WI38 (cell line): ENCODE measurements around the gene ZNF783.
"Not testable (repeated sequence)": the region's sequence is repeated elsewhere in the genome, so short reads cannot be mapped to it uniquely, and the experiment has no call there.

ENCODE experiments used
- H3K4me3 ChIP-seq: 2 replicates; pipeline ENCODE4 v1.5.1; 2011; ENCODE audit warnings: low read depth, mild to moderate bottlenecking, control low read depth, low read length
- CTCF ChIP-seq: IDR thresholded peaks from 2 replicates; pipeline ENCODE4 v1.5.1; 2012; ENCODE audit warnings: low read depth, mild to moderate bottlenecking, control low read depth, low read length

ZNF783 gene

GRCh38 chr7:149254181-149254858 lies 7.7 kb upstream of the ZNF783 start:
- TF ChIP-seq CTCF, result no peak
- H3K4me3 ChIP-seq, result no peak overlapping the region

GRCh38 chr7:149255174-149255573 lies 6.8 kb upstream of the ZNF783 start:
- no peak overlapping the region for H3K4me3 ChIP-seq
- no peak for TF ChIP-seq CTCF

GRCh38 chr7:149256568-149256967 lies 5.4 kb upstream of the ZNF783 start:
- no peak for TF ChIP-seq CTCF
- H3K4me3 ChIP-seq, result no peak overlapping the region

- TF ChIP-seq CTCF, result no peak
- no peak overlapping the region for H3K4me3 ChIP-seq
These were observed 4.8 kb upstream of the ZNF783 start for GRCh38 chr7:149257146-149257545.

GRCh38 chr7:149261316-149261828 lies 624 bp upstream of the ZNF783 start:
- no peak for TF ChIP-seq CTCF
- peak overlapping the region; percentile 58 for H3K4me3 ChIP-seq

GRCh38 chr7:149266451-149266850 lies 4.5 kb downstream of the ZNF783 start:
- TF ChIP-seq CTCF, result no peak
- no peak overlapping the region for H3K4me3 ChIP-seq

GRCh38 chr7:149267733-149268132 lies 5.7 kb downstream of the ZNF783 start:
- no peak for TF ChIP-seq CTCF

GRCh38 chr7:149274424-149274823 lies 12.4 kb downstream of the ZNF783 start:
- not testable (repeated sequence) for H3K4me3 ChIP-seq

More at GRCh38 chr7:149267733-149268132, 5.7 kb downstream of the ZNF783 start:
- no peak overlapping the region for H3K4me3 ChIP-seq
